ENCODE measurements around the gene ST6GALNAC5. TPM values are rescaled to one million over a fixed set of nuclear protein-coding genes. Genes with fewer than 3 reads are reported as not detected.

The ST6GALNAC5 gene
- total and polyA plus RNA-seq, 2 of the 13 experiments (the other 11 are each of a cell fraction or from before 2014, with no cell fraction given): not detected

- no peaks in the 10 kb centered on the region for H3K36me3 ChIP-seq (replicated peaks in 1 of 2; ENCODE audit: control insufficient read depth in 1 of 2, insufficient read depth in 2 of 2, low read length in 2 of 2)
- no peak overlapping the region for H3K4me2 ChIP-seq (ENCODE audit: low read depth, low read length)
- no peak overlapping the region for H2AFZ ChIP-seq (ENCODE audit: low read length)
- no peaks in the 10 kb centered on the region for H3K4me1 ChIP-seq (ENCODE audit: insufficient read depth, low read length)
- H3K27me3 ChIP-seq (ENCODE audit: control insufficient read depth in 1 of 2, insufficient read depth in 2 of 2, low read length in 2 of 2): no peaks in the 10 kb centered on the region
- FAIRE-seq (no peak), DNase-seq (ENCODE audit: low spot score) (no peak), ATAC-seq (no peak)
- H3K9ac ChIP-seq (ENCODE audit: insufficient read depth, low read depth, low read length): no peak overlapping the region
- CTCF ChIA-PET (ENCODE audit: low intra/inter-chr PET ratio, low total read pairs): no interaction called here
- no peak overlapping the region for H3K4me3 ChIP-seq (replicated peaks in 1 of 3; ENCODE audit: insufficient read depth in 1 of 3, low read depth in 2 of 3, low read length in 3 of 3)
- POLR2A ChIA-PET: no interaction called here
- intact Hi-C loops (cut with micrococcal nuclease; ENCODE audit: unreplicated experiment) (no loop called here), in situ Hi-C loops (cut with HindIII; ENCODE audit: extremely low pct_ligation_motif_present, low pct_unique_long_range_greater_than_20kb) (no loop called here)
- 4% methylated on average over 5 of the region's 5 CpGs for WGBS (ENCODE audit: low lambda C conversion rate)
- no peaks in the 10 kb centered on the region for H3K79me2 ChIP-seq (ENCODE audit: insufficient read depth, low read length)
- H3K27ac ChIP-seq (ENCODE audit: extremely low read length, insufficient read depth, low read length): no peak overlapping the region
- no TSS peak for BruUV-seq (replicated peaks)
- H3K9me3 ChIP-seq (ENCODE audit: low read length): no peaks in the 10 kb centered on the region
- no peaks in the 10 kb centered on the region for H4K20me1 ChIP-seq (ENCODE audit: insufficient read depth, low read length)
- TF ChIP-seq HNF1A (IDR thresholded peaks at IDR 0.05; ENCODE audit: low read depth): no peak
- no peak for TF ChIP-seq HNF1A (CRISPR knock-in tag; IDR thresholded peaks at IDR 0.05; ENCODE audit: borderline replicate concordance)
- TF ChIP-seq GZF1 (CRISPR knock-in tag; IDR thresholded peaks at IDR 0.05): no peak
- no peak for TF ChIP-seq ZSCAN22 (CRISPR knock-in tag; IDR thresholded peaks at IDR 0.05)
- TF ChIP-seq AKNA (CRISPR knock-in tag; IDR thresholded peaks at IDR 0.05; ENCODE audit: borderline replicate concordance): no peak
- TF ChIP-seq SIN3B (IDR thresholded peaks at IDR 0.05; ENCODE audit: low read length): no peak
- no peak for TF ChIP-seq ZFP36 (IDR thresholded peaks at IDR 0.05; ENCODE audit: borderline replicate concordance, low read depth, low read length, partially characterized antibody)
- TF ChIP-seq SKIL (CRISPR knock-in tag; IDR thresholded peaks at IDR 0.05; ENCODE audit: borderline replicate concordance): no peak
- no peak for TF ChIP-seq RXRA (CRISPR knock-in tag; IDR thresholded peaks at IDR 0.05)
- no peak for TF ChIP-seq EED (CRISPR knock-in tag; IDR thresholded peaks at IDR 0.05)
Observed at GRCh38 chr1:76856104-76856503, 11.2 kb upstream of the ST6GALNAC5 start.

Measured in HepG2 (cell line).